Measurements from ENCODE around the gene MOB1B. TPM values are rescaled to one million over a fixed set of nuclear protein-coding genes. Genes with fewer than 3 reads are reported as not detected.

Gene MOB1B
- total RNA-seq, 1 donor from 2014 or later = 24.6 TPM

DNA sequence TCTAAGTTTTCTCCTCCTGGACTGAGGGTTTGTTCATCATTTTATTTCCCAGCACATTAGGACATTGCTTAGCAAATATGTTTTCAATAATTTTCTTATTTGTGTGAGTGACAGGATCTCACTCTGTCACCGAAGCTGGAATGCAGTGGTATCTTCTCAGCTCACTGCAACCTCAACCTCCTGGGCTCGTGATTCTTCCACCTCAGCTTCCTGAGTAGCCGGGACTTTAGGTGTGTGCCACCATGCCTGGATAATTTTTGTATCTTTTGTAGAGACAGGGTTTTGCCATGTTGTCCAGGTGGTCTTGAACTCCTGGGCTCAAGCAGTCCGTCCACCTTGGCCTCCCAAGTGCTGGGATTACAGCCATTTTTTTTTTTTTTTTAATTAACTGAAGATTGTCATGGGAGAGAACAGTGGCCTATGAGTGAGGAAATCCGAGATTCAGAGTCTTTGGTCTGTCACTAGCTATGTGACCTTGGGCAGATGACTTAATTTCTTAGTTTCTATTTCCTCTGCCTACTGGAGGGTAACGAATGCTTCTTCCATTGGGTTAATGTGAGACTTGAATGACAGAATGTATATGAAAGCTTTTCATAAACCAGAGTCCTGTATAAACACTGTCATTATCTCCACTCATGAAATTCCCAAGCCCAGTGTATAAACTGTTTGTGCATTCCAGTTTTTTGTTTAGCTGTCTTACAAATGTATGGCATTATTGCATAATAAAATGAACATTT lies 23.9 kb downstream of the MOB1B start:
- DNase-seq = no peak
- peaks cover 2% of the 10 kb centered on the region for H3K9me3 Mint-ChIP-seq (ENCODE audit: unreplicated experiment)
- peaks cover 9% of the 10 kb centered on the region for H3K4me1 Mint-ChIP-seq (ENCODE audit: low read depth, unreplicated experiment)
- TF ChIP-seq, protein P1, sequence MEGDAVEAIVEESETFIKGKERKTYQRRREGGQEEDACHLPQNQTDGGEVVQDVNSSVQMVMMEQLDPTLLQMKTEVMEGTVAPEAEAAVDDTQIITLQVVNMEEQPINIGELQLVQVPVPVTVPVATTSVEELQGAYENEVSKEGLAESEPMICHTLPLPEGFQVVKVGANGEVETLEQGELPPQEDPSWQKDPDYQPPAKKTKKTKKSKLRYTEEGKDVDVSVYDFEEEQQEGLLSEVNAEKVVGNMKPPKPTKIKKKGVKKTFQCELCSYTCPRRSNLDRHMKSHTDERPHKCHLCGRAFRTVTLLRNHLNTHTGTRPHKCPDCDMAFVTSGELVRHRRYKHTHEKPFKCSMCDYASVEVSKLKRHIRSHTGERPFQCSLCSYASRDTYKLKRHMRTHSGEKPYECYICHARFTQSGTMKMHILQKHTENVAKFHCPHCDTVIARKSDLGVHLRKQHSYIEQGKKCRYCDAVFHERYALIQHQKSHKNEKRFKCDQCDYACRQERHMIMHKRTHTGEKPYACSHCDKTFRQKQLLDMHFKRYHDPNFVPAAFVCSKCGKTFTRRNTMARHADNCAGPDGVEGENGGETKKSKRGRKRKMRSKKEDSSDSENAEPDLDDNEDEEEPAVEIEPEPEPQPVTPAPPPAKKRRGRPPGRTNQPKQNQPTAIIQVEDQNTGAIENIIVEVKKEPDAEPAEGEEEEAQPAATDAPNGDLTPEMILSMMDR (IDR thresholded peaks at IDR 0.05; ENCODE audit: partially characterized antibody, unreplicated experiment) = no peak
- no peak overlapping the region for H3K4me3 Mint-ChIP-seq (ENCODE audit: unreplicated experiment)
- H3K27me3 Mint-ChIP-seq (ENCODE audit: unreplicated experiment) = peaks cover 4% of the 10 kb centered on the region
- peaks cover 5% of the 10 kb centered on the region for H3K36me3 Mint-ChIP-seq (ENCODE audit: unreplicated experiment)
- no peak overlapping the region for H3K27ac Mint-ChIP-seq (ENCODE audit: unreplicated experiment)

DNA sequence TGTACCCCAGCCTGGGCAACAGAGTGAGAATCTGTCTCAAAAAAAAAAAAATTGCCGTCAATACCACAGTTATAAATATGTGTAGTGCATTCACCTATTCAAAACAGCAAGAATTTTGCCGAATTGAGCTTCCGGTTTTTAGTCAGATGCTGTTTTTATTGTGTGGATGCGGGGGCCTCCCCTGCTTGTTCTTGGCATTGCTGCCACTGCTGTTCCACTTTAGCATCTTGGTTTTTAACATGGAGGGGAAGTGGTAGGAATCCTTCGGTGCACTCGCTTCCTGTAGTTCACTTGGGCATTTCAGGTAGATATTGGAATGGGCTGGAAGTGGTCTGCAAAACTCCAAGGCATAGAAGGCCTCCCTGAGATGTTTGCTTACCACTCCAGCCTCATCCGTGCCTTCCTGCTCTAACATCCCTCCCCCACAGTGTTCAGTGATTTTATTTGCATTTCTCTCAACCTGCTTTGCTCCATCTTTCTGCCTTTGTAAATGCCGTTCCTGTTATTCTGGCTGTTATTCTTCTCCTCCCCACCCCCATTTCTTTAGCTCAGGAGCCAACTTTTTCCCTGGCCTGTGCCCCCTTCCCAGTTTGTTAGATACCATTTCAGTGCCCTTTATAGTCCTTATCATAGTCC lies 25.5 kb downstream of the MOB1B start:
- H3K27me3 Mint-ChIP-seq (ENCODE audit: unreplicated experiment) = peaks cover 2% of the 10 kb centered on the region
- TF ChIP-seq, protein P1 (IDR thresholded peaks at IDR 0.05; ENCODE audit: partially characterized antibody, unreplicated experiment) = no peak
- no peak overlapping the region for H3K27ac Mint-ChIP-seq (ENCODE audit: unreplicated experiment)
- no peak overlapping the region for H3K4me3 Mint-ChIP-seq (ENCODE audit: unreplicated experiment)
- peaks cover 9% of the 10 kb centered on the region for H3K4me1 Mint-ChIP-seq (ENCODE audit: low read depth, unreplicated experiment)
- no peak for DNase-seq
- peaks cover 2% of the 10 kb centered on the region for H3K9me3 Mint-ChIP-seq (ENCODE audit: unreplicated experiment)
- H3K36me3 Mint-ChIP-seq (ENCODE audit: unreplicated experiment) = no peaks in the 10 kb centered on the region

DNA sequence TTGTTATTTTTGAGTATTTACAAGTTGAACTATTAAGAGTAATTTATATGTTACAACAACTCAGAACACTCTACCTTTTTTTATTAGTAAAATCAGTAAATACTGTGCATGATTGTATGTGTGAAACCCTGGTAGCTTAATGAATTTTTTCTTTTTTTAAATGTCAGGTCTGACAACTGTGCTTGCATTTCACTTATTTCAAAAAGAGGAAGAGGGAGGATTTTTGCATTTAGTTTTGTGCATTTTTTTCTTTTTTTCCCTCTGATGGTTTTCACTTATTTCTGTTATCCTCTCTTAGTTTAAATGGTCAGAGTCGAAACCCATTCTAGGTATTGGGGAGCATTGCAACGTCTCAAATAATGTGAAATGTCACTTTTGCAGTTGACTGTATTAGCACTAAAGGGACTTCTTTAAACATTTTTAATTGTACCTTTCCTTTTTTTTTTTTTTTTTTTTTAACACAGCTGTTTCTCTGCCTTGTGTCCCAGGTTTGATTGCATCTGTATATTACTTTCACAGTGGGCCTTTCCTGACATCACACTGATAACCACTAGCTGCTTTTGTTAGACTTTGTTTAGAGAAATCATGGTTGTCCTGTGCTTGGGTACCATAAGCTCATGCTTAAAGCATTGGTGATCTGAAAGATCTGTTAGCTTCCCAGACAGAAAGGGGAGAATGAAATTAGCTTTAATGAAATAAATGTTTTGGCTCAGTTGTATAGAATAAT lies 28.5 kb downstream of the MOB1B start:
- TF ChIP-seq, protein P1 (IDR thresholded peaks at IDR 0.05; ENCODE audit: partially characterized antibody, unreplicated experiment) = no peak
- H3K4me1 Mint-ChIP-seq (ENCODE audit: low read depth, unreplicated experiment) = peaks cover 5% of the 10 kb centered on the region
- no peak overlapping the region for H3K27ac Mint-ChIP-seq (ENCODE audit: unreplicated experiment)
- peaks cover 2% of the 10 kb centered on the region for H3K27me3 Mint-ChIP-seq (ENCODE audit: unreplicated experiment)
- no peak for DNase-seq
- no peaks in the 10 kb centered on the region for H3K36me3 Mint-ChIP-seq (ENCODE audit: unreplicated experiment)
- H3K4me3 Mint-ChIP-seq (ENCODE audit: unreplicated experiment) = no peak overlapping the region
- H3K9me3 Mint-ChIP-seq (ENCODE audit: unreplicated experiment) = no peaks in the 10 kb centered on the region

DNA sequence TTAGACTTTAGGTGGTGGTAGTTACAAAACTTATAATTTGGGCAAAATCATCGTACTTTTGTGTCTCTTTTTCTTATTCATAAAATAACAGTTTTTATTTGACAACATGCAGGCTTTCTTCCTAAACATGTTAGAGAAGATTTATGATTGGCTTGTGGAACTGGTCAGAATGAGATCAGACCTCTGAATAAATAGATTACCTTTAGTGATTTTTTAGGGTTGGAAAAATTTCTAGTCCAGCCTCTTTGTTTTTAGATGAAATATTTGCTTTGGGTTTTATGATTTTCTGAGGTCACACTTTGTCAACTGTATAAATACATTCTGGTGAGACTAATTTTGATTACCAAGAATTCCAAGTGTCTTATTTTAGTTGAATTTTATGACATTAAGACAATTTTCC lies 29.2 kb downstream of the MOB1B start:
- DNase-seq = no peak
- TF ChIP-seq, protein P1 (IDR thresholded peaks at IDR 0.05; ENCODE audit: partially characterized antibody, unreplicated experiment) = no peak
- H3K4me3 Mint-ChIP-seq (ENCODE audit: unreplicated experiment) = no peak overlapping the region
- H3K4me1 Mint-ChIP-seq (ENCODE audit: low read depth, unreplicated experiment) = peaks cover 5% of the 10 kb centered on the region
- no peaks in the 10 kb centered on the region for H3K9me3 Mint-ChIP-seq (ENCODE audit: unreplicated experiment)
- no peak overlapping the region for H3K27ac Mint-ChIP-seq (ENCODE audit: unreplicated experiment)
- no peaks in the 10 kb centered on the region for H3K36me3 Mint-ChIP-seq (ENCODE audit: unreplicated experiment)
- H3K27me3 Mint-ChIP-seq (ENCODE audit: unreplicated experiment) = peaks cover 2% of the 10 kb centered on the region

Measured in glutamatergic neuron (in vitro differentiated cells).